PFSK-1 (cell line): ENCODE results near the gene SPAG6.

Source experiments
- FOXP2 ChIP-seq: optimal IDR thresholded peaks from 2 replicates; pipeline ENCODE3; 2011; ENCODE audit warnings: borderline replicate concordance, control low read depth, inconsistent platforms; ENCODE audit not compliant: insufficient read depth; ENCODE audit errors: extremely low read length, extremely low read depth
- POLR2AphosphoS5 ChIP-seq: IDR thresholded peaks from 2 replicates; pipeline ENCODE4 v1.6.1; 2012; ENCODE audit warnings: low read depth, mild to moderate bottlenecking, control low read depth, low read length, moderate library complexity
- SIN3A ChIP-seq: IDR thresholded peaks from 2 replicates; pipeline ENCODE4 v1.6.1; 2012; ENCODE audit warnings: mild to moderate bottlenecking, low read length, moderate library complexity, borderline replicate concordance; ENCODE audit not compliant: insufficient read depth
- TAF1 ChIP-seq: IDR thresholded peaks from 2 replicates; pipeline ENCODE4 v1.6.1; 2012; ENCODE audit warnings: low read length, control low read depth, borderline replicate concordance; ENCODE audit not compliant: insufficient read depth
- TF ChIP-seq, protein P1 (sequence below), 2 experiments: IDR thresholded peaks; 2 replicates each; pipeline versions ENCODE4 v1.6.1 to v1.8.0; 2011 to 2012; ENCODE audit warnings: low read depth in 2 of 2, low read length in 2 of 2, control low read depth in 1 of 2, inconsistent platforms in 1 of 2, mild to moderate bottlenecking in 1 of 2, moderate library complexity in 1 of 2; ENCODE audit not compliant: insufficient read depth in 1 of 2

Gene SPAG6

DNA sequence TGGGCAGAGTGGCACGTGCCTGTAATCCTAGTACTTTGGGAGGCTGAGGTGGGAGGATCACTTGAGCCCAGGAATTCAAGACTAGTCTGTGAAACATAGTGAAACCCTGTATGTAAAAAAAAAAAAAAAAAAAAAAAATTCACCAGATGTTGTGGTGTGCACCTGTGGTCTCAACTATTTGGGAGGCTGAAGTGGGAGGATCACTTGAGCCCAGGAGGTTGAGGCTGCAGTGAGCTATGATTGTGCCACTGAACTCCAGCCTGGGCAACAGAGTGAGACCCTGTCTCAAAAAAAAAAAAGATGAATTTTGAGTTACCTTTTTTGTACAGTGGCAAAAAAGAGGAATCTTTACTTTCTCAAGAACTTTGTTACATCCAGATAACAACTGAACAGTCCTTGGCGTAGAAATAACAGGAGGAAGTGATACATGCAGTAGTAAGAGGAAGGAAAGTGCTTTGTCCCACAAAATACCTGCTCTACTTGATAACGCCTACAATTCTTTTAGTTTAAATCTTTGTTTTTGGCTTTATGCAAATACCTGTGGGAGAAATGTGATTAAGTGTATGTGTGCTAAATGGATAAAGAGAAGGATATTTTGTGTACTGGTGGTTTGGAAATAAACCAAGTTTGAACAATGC lies 29.3 kb downstream of the SPAG6 start:
- TF ChIP-seq SIN3A, result no peak
- no peak for TF ChIP-seq POLR2AphosphoS5

DNA sequence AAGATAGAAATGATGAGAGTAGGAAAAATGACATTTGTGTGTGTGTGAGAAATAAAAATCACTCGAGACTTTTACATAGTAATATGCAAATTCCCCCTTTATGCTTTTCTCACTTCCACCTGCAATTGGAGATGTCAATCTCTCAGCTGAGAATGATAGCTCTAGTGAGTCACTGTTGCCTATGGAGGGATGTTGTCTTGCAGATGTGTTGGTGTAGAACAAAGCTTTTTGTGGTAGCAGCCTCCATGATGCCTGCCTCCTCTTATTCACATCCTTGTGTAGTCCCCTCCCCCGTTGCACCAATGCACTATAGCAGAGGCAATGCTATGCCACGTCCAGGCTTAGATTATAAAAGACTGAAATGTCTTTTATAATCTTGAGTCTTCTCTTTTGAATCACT lies 33.8 kb downstream of the SPAG6 start:
- TF ChIP-seq, protein P1, sequence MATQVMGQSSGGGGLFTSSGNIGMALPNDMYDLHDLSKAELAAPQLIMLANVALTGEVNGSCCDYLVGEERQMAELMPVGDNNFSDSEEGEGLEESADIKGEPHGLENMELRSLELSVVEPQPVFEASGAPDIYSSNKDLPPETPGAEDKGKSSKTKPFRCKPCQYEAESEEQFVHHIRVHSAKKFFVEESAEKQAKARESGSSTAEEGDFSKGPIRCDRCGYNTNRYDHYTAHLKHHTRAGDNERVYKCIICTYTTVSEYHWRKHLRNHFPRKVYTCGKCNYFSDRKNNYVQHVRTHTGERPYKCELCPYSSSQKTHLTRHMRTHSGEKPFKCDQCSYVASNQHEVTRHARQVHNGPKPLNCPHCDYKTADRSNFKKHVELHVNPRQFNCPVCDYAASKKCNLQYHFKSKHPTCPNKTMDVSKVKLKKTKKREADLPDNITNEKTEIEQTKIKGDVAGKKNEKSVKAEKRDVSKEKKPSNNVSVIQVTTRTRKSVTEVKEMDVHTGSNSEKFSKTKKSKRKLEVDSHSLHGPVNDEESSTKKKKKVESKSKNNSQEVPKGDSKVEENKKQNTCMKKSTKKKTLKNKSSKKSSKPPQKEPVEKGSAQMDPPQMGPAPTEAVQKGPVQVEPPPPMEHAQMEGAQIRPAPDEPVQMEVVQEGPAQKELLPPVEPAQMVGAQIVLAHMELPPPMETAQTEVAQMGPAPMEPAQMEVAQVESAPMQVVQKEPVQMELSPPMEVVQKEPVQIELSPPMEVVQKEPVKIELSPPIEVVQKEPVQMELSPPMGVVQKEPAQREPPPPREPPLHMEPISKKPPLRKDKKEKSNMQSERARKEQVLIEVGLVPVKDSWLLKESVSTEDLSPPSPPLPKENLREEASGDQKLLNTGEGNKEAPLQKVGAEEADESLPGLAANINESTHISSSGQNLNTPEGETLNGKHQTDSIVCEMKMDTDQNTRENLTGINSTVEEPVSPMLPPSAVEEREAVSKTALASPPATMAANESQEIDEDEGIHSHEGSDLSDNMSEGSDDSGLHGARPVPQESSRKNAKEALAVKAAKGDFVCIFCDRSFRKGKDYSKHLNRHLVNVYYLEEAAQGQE (IDR thresholded peaks at IDR 0.05; ENCODE audit: insufficient read depth in 1 of 2, low read depth in 2 of 2, low read length in 2 of 2), result no peak
- TF ChIP-seq SIN3A (no peak), FOXP2 (no peak), TAF1 (no peak), POLR2AphosphoS5 (no peak)

DNA sequence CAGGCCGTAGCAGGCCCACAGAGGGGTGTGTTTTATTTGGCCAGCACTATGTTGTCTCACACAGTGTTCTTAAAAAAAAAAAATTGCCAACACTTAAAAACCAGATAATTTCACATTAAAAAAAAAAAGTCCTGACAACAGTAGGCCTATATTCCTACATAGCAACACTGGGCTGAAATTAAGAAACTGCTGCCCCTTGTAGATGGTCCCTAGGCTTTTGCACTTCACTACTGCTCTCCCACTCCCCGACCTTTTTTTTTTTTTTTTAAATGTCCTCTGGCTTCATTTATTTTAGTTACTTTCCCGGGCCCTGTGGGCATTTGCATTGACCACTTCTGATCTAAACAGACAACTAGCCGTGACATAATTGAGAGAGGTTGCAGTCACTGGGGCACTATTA lies 36.0 kb downstream of the SPAG6 start:
- TF ChIP-seq TAF1 (no peak), POLR2AphosphoS5 (no peak), SIN3A (no peak), FOXP2 (no peak)
- TF ChIP-seq, protein P1 (IDR thresholded peaks at IDR 0.05; ENCODE audit: insufficient read depth in 1 of 2, low read depth in 2 of 2, low read length in 2 of 2), result no peak

DNA sequence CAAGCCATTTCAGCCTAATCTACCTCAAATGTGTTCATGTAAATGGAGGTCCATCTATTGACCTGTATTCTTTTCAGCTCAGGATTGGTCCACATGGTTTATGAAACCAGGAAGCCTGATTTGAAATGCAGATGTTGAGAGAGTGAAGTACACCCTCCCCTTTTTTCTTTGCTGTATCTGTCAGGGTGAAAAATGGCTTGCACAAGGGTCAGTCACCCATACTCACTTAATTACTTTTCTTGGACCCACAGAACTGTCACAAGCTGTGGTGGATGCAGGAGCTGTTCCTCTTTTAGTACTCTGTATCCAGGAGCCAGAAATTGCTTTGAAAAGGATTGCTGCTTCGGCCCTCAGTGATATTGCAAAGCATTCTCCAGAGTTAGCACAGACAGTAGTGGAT lies 41.2 kb downstream of the SPAG6 start:
- TF ChIP-seq TAF1, result no peak
- TF ChIP-seq POLR2AphosphoS5, result no peak
- no peak for TF ChIP-seq SIN3A
- TF ChIP-seq, protein P1 (IDR thresholded peaks at IDR 0.05; ENCODE audit: insufficient read depth in 1 of 2, low read depth in 2 of 2, low read length in 2 of 2), result no peak
- TF ChIP-seq FOXP2, result no peak

DNA sequence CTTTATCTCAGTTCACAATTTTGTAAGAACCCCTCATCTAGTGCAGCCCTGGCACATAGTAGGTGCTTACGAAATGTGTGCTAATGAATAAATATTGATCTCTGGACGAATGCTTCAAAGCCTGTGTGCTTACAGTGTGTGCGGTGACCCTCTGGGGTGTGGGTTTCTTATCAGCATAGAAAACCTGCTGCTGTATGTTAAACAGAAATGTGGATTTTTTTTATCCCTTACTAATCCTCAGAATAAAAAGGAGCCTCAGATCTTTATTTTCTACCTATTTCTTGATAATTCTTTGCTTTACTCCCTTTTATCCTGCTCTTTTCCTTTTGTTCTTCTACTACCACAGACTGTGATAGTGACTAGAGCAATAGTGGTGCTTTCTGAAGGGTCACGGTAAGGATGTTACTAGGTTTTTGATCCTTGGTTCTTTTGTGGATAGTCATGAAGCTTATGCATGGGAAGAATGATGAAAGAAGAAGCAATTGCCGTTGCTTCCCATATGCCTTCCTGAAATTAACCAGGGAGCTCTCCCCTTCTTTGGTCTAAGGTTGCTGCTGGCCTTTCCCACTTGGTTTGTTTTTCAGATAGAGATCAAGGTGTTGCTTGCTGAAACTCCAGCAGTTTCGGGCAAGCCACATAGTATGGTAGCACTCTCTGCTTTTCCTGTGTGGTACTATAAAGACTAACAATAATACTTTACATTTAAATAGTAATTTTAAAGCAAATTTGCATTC lies 44.7 kb downstream of the SPAG6 start:
- TF ChIP-seq SIN3A (no peak), FOXP2 (no peak), TAF1 (no peak), POLR2AphosphoS5 (no peak)
- TF ChIP-seq, protein P1 (IDR thresholded peaks at IDR 0.05; ENCODE audit: insufficient read depth in 1 of 2, low read depth in 2 of 2, low read length in 2 of 2), result no peak
